PC-3 (cell line): ENCODE measurements around the gene SYNE1. TPM values are rescaled to one million over a fixed set of nuclear protein-coding genes. Genes with fewer than 3 reads are reported as not detected.

Experiments
- ATAC-seq: fragments of 200-7000 bp; cut with Tn5 transposase; 2 replicates; pipeline ENCODE4 v1.9.1; 2020; ENCODE audit warnings: mild to moderate bottlenecking, moderate library complexity
- BruUV-seq: library from RNA; stranded (reverse); fragments of 400-500 nt; replicated peaks from 2 replicates; lab custom pipeline; 2021; lab: Mats Ljungman, UMichigan
- CTCF ChIA-PET: fragments of 300-600 bp; sonication (Branson Sonifier 250); formaldehyde crosslinking; loops from one replicate; lab custom pipeline; 2022; ENCODE audit warnings: antibody characterized with exemption; lab: Charles Lee
- POLR2A ChIA-PET: fragments of 300-600 bp; sonication (Branson Sonifier 250); formaldehyde crosslinking; loops from one replicate; lab custom pipeline; 2022; ENCODE audit warnings: antibody characterized with exemption; ENCODE audit not compliant: unreplicated experiment; lab: Charles Lee
- DNase-seq: peaks from one replicate; pipeline ENCODE4 v3.0.0-alpha.2; 2015
- H2AFZ ChIP-seq: fragments of 300-600 bp; sonication (generic); 2 replicates; pipeline ENCODE4 v1.6.0; 2016; ENCODE audit warnings: antibody characterized with exemption, low read length
- H3F3A ChIP-seq: fragments of 300-600 bp; sonication (generic); one replicate; pipeline ENCODE4 v1.6.0; 2017; ENCODE audit warnings: antibody characterized with exemption, low read length, control low read depth, mild to moderate bottlenecking; ENCODE audit not compliant: unreplicated experiment
- H3K27ac ChIP-seq: fragments of 300-600 bp; sonication (generic); 2 replicates; pipeline ENCODE4 v1.5.1; 2016; ENCODE audit warnings: mild to moderate bottlenecking, low read length
- H3K27me3 ChIP-seq: fragments of 300-600 bp; sonication (generic); 2 replicates; pipeline ENCODE4 v1.6.1; 2016; ENCODE audit warnings: low read length, mixed read lengths
- H3K36me3 ChIP-seq: fragments of 300-600 bp; sonication (generic); 2 replicates; pipeline ENCODE4 v1.6.1; 2016; ENCODE audit warnings: low read depth, mixed run types, low read length, mixed read lengths
- H3K4me1 ChIP-seq: fragments of 300-600 bp; sonication (generic); 2 replicates; pipeline ENCODE4 v1.5.1; 2016; ENCODE audit warnings: low read length; ENCODE audit not compliant: insufficient read depth
- H3K4me2 ChIP-seq: fragments of 300-600 bp; sonication (generic); 2 replicates; pipeline ENCODE4 v1.6.0; 2016; ENCODE audit warnings: low read length
- H3K4me3 ChIP-seq: fragments of 300-600 bp; sonication (generic); 2 replicates; pipeline ENCODE4 v1.5.1; 2016; ENCODE audit warnings: mild to moderate bottlenecking, low read length, mixed read lengths
- H3K79me2 ChIP-seq: fragments of 300-600 bp; sonication (generic); 2 replicates; pipeline ENCODE4 v1.6.1; 2017; ENCODE audit warnings: low read length, mixed read lengths
- H3K9ac ChIP-seq: fragments of 300-600 bp; sonication (generic); 2 replicates; pipeline ENCODE4 v1.6.0; 2016; ENCODE audit warnings: mild to moderate bottlenecking, low read length
- H3K9me2 ChIP-seq: fragments of 300-600 bp; sonication (generic); replicated peaks from 2 replicates; pipeline ENCODE4 v1.6.1; 2016; ENCODE audit warnings: mixed run types, low read length, mixed read lengths
- H3K9me3 ChIP-seq: fragments of 300-600 bp; sonication (generic); 2 replicates; pipeline ENCODE4 v1.6.1; 2016; ENCODE audit warnings: low read length, mixed read lengths
- H4K20me1 ChIP-seq: fragments of 300-600 bp; sonication (generic); 2 replicates; pipeline ENCODE4 v1.6.1; 2016; ENCODE audit warnings: low read length, mixed read lengths
- CTCF ChIP-seq: fragments of 300-600 bp; sonication (generic); conservative IDR thresholded peaks from 2 replicates; pipeline ENCODE4 v1.5.1; 2017; ENCODE audit warnings: antibody characterized with exemption, low read depth, mild to moderate bottlenecking, low read length
- EZH2 ChIP-seq: fragments of 300-600 bp; sonication (generic); IDR thresholded peaks from one replicate; pipeline ENCODE4 v1.6.1; 2017; ENCODE audit warnings: antibody characterized with exemption, mild to moderate bottlenecking, low read length; ENCODE audit not compliant: unreplicated experiment
- EZH2phosphoT487 ChIP-seq: fragments of 300-600 bp; sonication (generic); IDR thresholded peaks from 2 replicates; pipeline ENCODE4 v1.6.1; 2018; ENCODE audit warnings: mild to moderate bottlenecking, antibody characterized with exemption, low read length, borderline replicate concordance
- intact Hi-C: fragments of 100-400 bp; cut with micrococcal nuclease; formaldehyde crosslinking; loops from 2 replicates; pipeline ENCODE4 v1.9.0; 2023
- total RNA-seq: library from RNA; depleted of rRNA; stranded (reverse); fragments of >200 nt; gene quantifications from 2 replicates; pipeline ENCODE4 v1.2.3, GENCODE V29; 2014

SYNE1 gene
- total RNA-seq, 1 experiment from 2014 or later = 16.7 TPM

GRCh38 chr6:152398993-152399392 is 238.2 kb downstream of the SYNE1 start:
- Histone ChIP-seq H3K27ac (no peak overlapping the region), H3F3A (no peaks in the 10 kb centered on the region), H3K9me3 (no peaks in the 10 kb centered on the region), H3K9me2 (no peaks in the 10 kb centered on the region), H4K20me1 (no peaks in the 10 kb centered on the region), H3K79me2 (no peaks in the 10 kb centered on the region), H3K27me3 (no peaks in the 10 kb centered on the region), H3K4me3 (no peak overlapping the region), H3K4me1 (peaks cover 18% of the 10 kb centered on the region), H3K9ac (no peak overlapping the region), H2AFZ (no peak overlapping the region), H3K36me3 (no peaks in the 10 kb centered on the region), H3K4me2 (no peak overlapping the region)
- POLR2A ChIA-PET = no interaction called here
- BruUV-seq = no TSS peak
- CTCF ChIA-PET = no interaction called here
- intact Hi-C loops = no loop called here
- DNase-seq = no peak
- TF ChIP-seq EZH2 (no peak), CTCF (no peak), EZH2phosphoT487 (no peak)
- no peak for ATAC-seq

- CTCF ChIA-PET = no interaction called here
Measured at GRCh38 chr6:152398316-152398715, 238.8 kb downstream of the SYNE1 start.

GRCh38 chr6:152394303-152394702 is 242.9 kb downstream of the SYNE1 start:
- H3K27me3 ChIP-seq = no peaks in the 10 kb centered on the region
- POLR2A ChIA-PET = no interaction called here
- CTCF ChIA-PET = no interaction called here
- H3K4me1 ChIP-seq = no peaks in the 10 kb centered on the region
- no peaks in the 10 kb centered on the region for H3K9me2 ChIP-seq
- no peak overlapping the region for H2AFZ ChIP-seq
- no peak for DNase-seq
- no peak overlapping the region for H3K9ac ChIP-seq
- H3F3A ChIP-seq = no peaks in the 10 kb centered on the region
- no peak overlapping the region for H3K4me3 ChIP-seq
- H3K79me2 ChIP-seq = no peaks in the 10 kb centered on the region
- BruUV-seq = no TSS peak
- H3K4me2 ChIP-seq = no peak overlapping the region
- H3K27ac ChIP-seq = no peak overlapping the region
- TF ChIP-seq EZH2 = no peak
- TF ChIP-seq EZH2phosphoT487 = no peak
- TF ChIP-seq CTCF = no peak
- H4K20me1 ChIP-seq = no peaks in the 10 kb centered on the region
- H3K9me3 ChIP-seq = no peaks in the 10 kb centered on the region
- ATAC-seq = no peak
- intact Hi-C loops = no loop called here
- H3K36me3 ChIP-seq = no peaks in the 10 kb centered on the region

More at GRCh38 chr6:152398316-152398715, 238.8 kb downstream of the SYNE1 start:
- Histone ChIP-seq H3K9ac (no peak overlapping the region), H3K4me1 (peaks cover 18% of the 10 kb centered on the region), H3K4me3 (no peak overlapping the region), H3K36me3 (no peaks in the 10 kb centered on the region), H3F3A (no peaks in the 10 kb centered on the region), H3K27ac (no peak overlapping the region), H3K4me2 (no peak overlapping the region), H3K9me2 (no peaks in the 10 kb centered on the region), H4K20me1 (no peaks in the 10 kb centered on the region), H2AFZ (no peak overlapping the region), H3K79me2 (no peaks in the 10 kb centered on the region), H3K27me3 (no peaks in the 10 kb centered on the region), H3K9me3 (no peaks in the 10 kb centered on the region)
- intact Hi-C loops = no loop called here
- POLR2A ChIA-PET = no interaction called here
- DNase-seq (no peak), ATAC-seq (no peak)
- no peak for TF ChIP-seq EZH2phosphoT487
- no peak for TF ChIP-seq CTCF
- no TSS peak for BruUV-seq
